SU-DHL-6 (cell line): ENCODE measurements around the gene LYPD6.
"Not testable (repeated sequence)": the region's sequence is repeated elsewhere in the genome, so short reads cannot be mapped to it uniquely, and the experiment has no call there.

Source experiments
- H2AFZ ChIP-seq: fragments of 200-600 bp; sonication (generic); 2 replicates; pipeline ENCODE4 v1.6.1; 2014; ENCODE audit warnings: low read depth, mild to moderate bottlenecking, moderate library complexity, mixed read lengths, antibody characterized with exemption, low read length; ENCODE audit not compliant: severe bottlenecking
- H3F3A ChIP-seq: fragments of 200-600 bp; shearing (Covaris generic); 2 replicates; pipeline ENCODE4 v1.6.0; 2016; ENCODE audit warnings: antibody characterized with exemption, mild to moderate bottlenecking; ENCODE audit not compliant: insufficient read depth
- H3K27ac ChIP-seq: fragments of 200-600 bp; sonication (generic); 2 replicates; pipeline ENCODE4 v1.5.1; 2016; ENCODE audit warnings: low read depth, mild to moderate bottlenecking, low read length, moderate library complexity, mixed read lengths
- H3K27me3 ChIP-seq: fragments of 200-600 bp; sonication (generic), shearing (Covaris generic); 2 replicates; pipeline ENCODE4 v1.6.0; 2014; ENCODE audit warnings: mild to moderate bottlenecking, low read length
- H3K36me3 ChIP-seq: fragments of 200-600 bp; sonication (generic); 2 replicates; pipeline ENCODE4 v1.6.1; 2014; ENCODE audit warnings: mild to moderate bottlenecking, low read length, mixed read lengths
- H3K4me2 ChIP-seq: fragments of 300-600, 200-600 bp; shearing (Covaris generic), sonication (generic); 2 replicates; pipeline ENCODE4 v1.6.0; 2014; ENCODE audit warnings: low read length, low read depth, mild to moderate bottlenecking; ENCODE audit not compliant: poor library complexity, severe bottlenecking
- H3K4me3 ChIP-seq: fragments of 200-600 bp; sonication (generic); 2 replicates; pipeline ENCODE4 v1.5.1; 2014; ENCODE audit warnings: antibody characterized with exemption, low read length, mild to moderate bottlenecking, mixed read lengths; ENCODE audit not compliant: insufficient read depth, poor library complexity, severe bottlenecking
- H3K79me2 ChIP-seq: fragments of 200-600 bp; sonication (generic); 2 replicates; pipeline ENCODE4 v1.6.1; 2014; ENCODE audit warnings: mild to moderate bottlenecking, low read length, moderate library complexity; ENCODE audit not compliant: insufficient read depth
- H3K9ac ChIP-seq: fragments of 200-600 bp; sonication (generic); 2 replicates; pipeline ENCODE4 v1.7.0; 2014; ENCODE audit warnings: mild to moderate bottlenecking, low read length
- H3K9me2 ChIP-seq: fragments of 200-600 bp; sonication (generic); replicated peaks from 2 replicates; pipeline ENCODE4 v1.6.1; 2014; ENCODE audit warnings: low read length; ENCODE audit not compliant: insufficient read depth
- H3K9me3 ChIP-seq: fragments of 200-600 bp; sonication (generic); 2 replicates; pipeline ENCODE4 v1.6.1; 2014; ENCODE audit warnings: low read length, mixed read lengths; ENCODE audit not compliant: insufficient read depth
- H4K20me1 ChIP-seq: fragments of 200-600 bp; sonication (generic); 2 replicates; pipeline ENCODE4 v1.6.1; 2014; ENCODE audit warnings: low read depth, mild to moderate bottlenecking, antibody characterized with exemption, low read length, moderate library complexity, mixed read lengths
- CTCF ChIP-seq: fragments of 200-600 bp; sonication (generic); IDR thresholded peaks from one replicate; pipeline ENCODE4 v1.5.1; 2017; ENCODE audit warnings: antibody characterized with exemption, mild to moderate bottlenecking, low read length, moderate library complexity; ENCODE audit not compliant: insufficient read depth, poor library complexity, severe bottlenecking
- EZH2phosphoT487 ChIP-seq: fragments of 200-600 bp; sonication (generic), shearing (Covaris generic); conservative IDR thresholded peaks from 2 replicates; pipeline ENCODE4 v1.6.1; 2018; ENCODE audit warnings: mild to moderate bottlenecking, antibody characterized with exemption, low read length, moderate library complexity, mixed read lengths

LYPD6 gene

GRCh38 chr2:149315461-149315860 is 14.9 kb upstream of the LYPD6 start:
- Histone ChIP-seq H3K9me2 (no peaks in the 10 kb centered on the region), H3K27me3 (no peaks in the 10 kb centered on the region), H3K9ac (no peak overlapping the region), H3K4me3 (no peak overlapping the region), H3K27ac (no peak overlapping the region), H3F3A (no peaks in the 10 kb centered on the region), H3K79me2 (no peaks in the 10 kb centered on the region), H2AFZ (no peak overlapping the region), H3K4me2 (no peak overlapping the region), H4K20me1 (no peaks in the 10 kb centered on the region), H3K9me3 (no peaks in the 10 kb centered on the region), H3K36me3 (no peaks in the 10 kb centered on the region)
- no peak for TF ChIP-seq CTCF
- TF ChIP-seq EZH2phosphoT487: no peak

GRCh38 chr2:149318566-149318965 is 11.8 kb upstream of the LYPD6 start:
- not testable (repeated sequence) for H3K4me3 ChIP-seq, H3K27me3 ChIP-seq, H3K36me3 ChIP-seq, H4K20me1 ChIP-seq, H3K4me2 ChIP-seq, H3K79me2 ChIP-seq, H2AFZ ChIP-seq, H3K9me3 ChIP-seq, H3K9ac ChIP-seq, H3F3A ChIP-seq, H3K9me2 ChIP-seq, H3K27ac ChIP-seq

- H4K20me1 ChIP-seq: no peaks in the 10 kb centered on the region
- H3F3A ChIP-seq: no peaks in the 10 kb centered on the region
- no peak overlapping the region for H3K27ac ChIP-seq
- no peaks in the 10 kb centered on the region for H3K79me2 ChIP-seq
- H3K4me3 ChIP-seq: no peak overlapping the region
- H3K9ac ChIP-seq: no peak overlapping the region
- no peaks in the 10 kb centered on the region for H3K9me2 ChIP-seq
- no peak overlapping the region for H2AFZ ChIP-seq
- H3K27me3 ChIP-seq: no peaks in the 10 kb centered on the region
- no peak overlapping the region for H3K4me2 ChIP-seq
- TF ChIP-seq EZH2phosphoT487 (no peak), CTCF (no peak)
- no peaks in the 10 kb centered on the region for H3K9me3 ChIP-seq
- H3K36me3 ChIP-seq: no peaks in the 10 kb centered on the region
Measured at GRCh38 chr2:149320362-149320761, 10.0 kb upstream of the LYPD6 start.

DNA sequence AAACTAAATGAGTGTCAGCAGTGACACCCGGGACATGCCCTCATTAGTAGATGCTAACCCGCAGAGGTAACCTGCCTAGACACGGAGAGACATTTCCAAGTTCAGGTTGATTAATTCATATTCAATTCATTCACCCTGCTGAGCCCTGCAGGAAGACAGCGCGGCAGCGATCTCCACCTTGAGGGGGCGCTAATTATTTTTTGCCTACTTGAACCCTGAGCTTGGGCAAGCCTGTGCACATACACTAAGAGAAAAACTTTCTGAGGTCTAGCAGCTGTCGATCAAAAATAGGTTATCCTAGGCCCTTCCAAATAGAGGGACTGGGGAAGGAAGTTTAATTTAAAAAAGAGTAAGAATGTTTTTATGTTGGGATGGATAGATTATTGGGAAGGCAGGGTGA is 1.3 kb upstream of the LYPD6 start:
- Histone ChIP-seq H3K36me3 (no peaks in the 10 kb centered on the region), H2AFZ (no peak overlapping the region), H3K27ac (no peak overlapping the region), H3K9ac (no peak overlapping the region), H3K9me2 (no peaks in the 10 kb centered on the region), H3K27me3 (no peaks in the 10 kb centered on the region), H3K4me3 (no peak overlapping the region), H4K20me1 (no peaks in the 10 kb centered on the region), H3K4me2 (peak overlapping the region; percentile 76), H3K9me3 (no peaks in the 10 kb centered on the region), H3K79me2 (no peaks in the 10 kb centered on the region), H3F3A (no peaks in the 10 kb centered on the region)
- TF ChIP-seq EZH2phosphoT487 (no peak), CTCF (peak; percentile 25)
